HG03460 (cell line): Measurements from ENCODE around the gene TNK2.

Experiments used
- ATAC-seq: cut with Tn5 transposase; IDR thresholded peaks from one replicate; pipeline ENCODE4 v1.9.1; 2021; ENCODE audit not compliant: unreplicated experiment

Gene TNK2

DNA sequence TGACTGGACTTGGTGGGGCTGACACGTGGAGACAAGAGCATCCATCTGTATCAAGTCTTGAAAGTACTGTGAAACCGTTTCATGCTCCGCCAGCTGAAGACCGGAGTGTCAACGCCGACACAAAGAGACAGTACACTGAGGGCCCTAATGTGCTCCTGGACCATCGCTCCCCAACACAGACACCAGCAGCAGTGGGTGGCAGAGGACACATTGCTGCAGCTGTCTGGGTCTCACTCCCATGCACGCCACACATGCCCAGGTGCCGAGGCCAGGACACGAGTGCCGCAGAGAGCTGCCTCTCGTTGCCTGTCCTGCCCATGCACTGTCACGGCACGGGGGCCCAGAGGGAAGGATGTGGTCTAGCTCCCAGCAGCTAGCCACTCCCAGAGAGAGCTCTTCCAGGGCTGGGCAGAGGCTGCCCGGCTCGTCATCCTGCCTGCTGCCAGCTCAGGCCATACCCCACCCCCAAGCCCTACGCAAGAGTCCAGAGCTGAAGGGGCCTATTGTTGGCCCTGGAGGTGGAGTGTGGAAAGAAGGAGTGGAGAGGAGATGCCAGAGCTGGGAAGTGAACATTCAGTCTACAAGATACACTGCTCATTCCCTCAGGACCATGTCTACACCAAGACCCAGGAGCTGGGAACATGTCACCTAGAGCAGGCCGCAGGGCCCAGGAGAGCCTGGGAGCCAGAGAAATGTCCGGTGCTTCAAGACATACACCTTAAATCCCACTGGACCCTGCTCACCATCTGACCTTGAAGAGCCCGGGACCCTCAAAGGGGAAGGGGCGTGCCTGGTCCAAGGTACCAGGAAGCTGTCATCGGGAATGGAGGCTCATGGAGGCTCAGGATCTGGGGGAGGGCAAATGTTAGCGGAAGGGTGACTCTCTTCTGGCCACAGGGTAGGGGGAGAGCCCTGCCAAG, 7.7 kb downstream of the TNK2 start:
- ATAC-seq, result peak; percentile 62

DNA sequence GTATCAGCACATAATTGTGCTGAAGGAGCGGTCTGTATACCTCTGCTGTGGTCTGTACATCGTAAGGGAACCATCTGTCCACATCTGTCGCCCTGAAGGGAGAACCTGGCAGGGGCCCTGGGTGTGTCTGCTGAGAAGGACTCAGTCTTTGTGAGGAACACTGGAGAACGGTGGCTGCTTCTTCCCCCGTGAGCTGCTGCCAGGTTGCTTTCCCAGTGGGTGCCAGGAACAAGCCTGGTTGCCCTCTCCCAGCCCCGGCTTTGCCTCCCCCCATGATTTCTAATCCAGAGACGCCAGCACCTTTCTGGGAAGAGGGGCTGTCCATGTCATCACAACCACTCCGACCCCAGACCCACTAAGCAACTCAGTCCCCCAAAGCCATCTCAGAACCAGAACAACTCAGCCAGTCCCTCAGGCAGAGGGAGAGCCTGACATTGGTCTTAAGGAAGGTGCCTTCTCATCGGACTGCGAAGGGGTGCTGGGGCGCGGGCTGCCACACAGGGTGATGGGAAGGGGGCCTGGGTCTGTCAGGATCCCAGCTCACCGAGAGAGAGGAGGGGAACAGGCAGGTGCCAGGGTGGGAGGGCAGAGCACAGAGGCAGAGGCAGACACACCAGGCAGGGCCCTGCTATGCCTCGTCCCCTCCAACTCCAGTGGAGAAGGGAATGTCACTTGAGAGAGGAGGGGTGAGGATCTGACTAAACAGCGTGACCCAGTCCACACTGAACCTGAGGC, 8.5 kb downstream of the TNK2 start:
- ATAC-seq, result no peak

DNA sequence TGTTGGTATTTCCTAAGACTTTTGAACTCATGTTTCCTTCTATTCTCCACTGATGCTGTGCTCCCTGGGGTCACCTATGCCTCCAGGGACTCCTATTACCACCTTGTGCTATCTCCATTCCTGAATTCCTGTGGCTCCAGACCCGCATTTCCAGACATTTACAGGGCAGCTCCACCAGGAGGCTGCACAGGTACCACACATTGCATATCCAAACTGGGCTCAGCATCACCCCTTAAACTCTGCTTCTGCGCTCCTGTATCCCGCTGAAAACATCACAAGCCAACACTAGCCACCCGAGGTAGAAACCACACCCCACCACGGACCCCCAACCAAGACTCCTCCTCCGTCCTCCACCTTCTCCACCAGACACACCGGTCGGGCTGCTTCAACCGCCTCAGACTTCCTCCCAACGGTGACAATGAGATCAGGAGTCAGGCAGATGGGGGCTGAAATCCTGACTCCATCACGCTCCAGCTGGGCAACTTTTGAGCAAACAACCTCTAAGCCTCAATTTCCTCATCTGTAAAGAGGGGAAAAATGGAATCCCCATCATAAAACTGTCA, 10.4 kb downstream of the TNK2 start:
- ATAC-seq, result no peak

DNA sequence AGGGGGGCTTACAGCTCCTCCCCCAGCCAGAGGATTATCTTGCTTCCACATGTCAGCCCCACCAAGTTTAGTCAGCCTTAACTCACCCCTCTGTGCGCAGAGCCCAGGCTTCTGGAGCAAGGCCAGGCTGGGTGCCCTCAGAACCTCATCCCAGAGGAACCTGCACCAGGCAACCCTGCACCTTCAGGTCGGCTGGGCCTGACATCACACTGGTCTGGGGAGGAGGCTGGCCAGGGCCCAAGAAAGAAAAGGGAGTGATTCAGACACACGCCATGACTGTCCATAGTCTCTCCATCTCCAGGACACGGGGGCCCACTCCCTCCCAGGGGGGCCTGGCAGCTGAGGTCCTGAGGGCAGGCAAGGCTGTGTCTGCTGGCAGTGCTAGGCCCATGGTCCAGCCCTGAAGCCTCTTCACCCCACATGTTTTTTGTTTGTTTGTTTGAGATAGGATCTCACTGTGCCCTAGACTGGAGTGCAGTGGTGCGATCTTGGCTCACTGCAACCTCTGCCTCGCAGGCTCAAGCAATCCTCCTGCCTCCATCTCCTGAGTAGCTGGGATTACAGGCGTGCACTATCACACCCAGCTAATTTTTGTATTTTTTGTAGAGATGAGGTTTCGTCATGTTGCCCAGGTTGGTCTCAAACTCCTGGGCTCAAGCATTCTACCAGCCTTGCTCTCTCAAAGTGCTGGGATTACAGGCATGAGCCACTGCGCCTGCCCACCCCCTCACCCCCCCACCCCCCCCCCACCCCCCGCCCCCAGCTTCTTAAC, 11.1 kb downstream of the TNK2 start:
- no peak for ATAC-seq

DNA sequence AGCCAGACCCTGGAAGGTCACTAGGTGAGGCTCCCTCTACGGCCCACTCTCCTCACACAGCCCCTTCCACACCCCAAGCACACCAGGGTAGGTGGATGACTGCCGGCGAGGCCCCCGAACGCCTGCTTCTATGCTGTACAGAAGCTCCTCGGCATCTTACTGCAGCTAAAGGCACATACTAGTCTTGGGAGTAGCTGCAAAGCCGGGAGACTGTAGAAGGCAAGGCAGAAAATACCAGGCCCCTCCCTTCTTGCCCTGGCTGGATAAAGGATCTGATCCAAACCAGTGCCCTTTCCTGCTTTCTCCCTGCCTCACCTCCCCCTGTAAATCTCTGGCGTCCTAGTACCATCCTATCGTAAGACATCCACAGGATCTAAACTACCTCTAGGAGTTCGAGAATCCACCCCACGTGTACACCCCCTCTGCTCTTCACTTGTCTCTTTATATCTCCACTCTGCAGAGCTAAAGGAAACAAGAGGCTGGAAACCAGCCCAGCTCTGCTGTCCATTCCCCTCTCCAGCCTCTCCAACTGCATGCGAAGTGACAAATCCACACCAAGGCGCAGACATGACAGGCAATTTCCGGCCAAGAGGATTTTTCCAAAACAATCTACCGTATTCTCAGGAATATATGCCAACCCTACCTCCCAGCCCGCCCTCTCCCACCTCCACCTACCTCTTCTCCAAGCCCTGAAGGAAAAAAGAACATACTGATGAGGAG, 11.8 kb downstream of the TNK2 start:
- ATAC-seq, result peak; percentile 4

DNA sequence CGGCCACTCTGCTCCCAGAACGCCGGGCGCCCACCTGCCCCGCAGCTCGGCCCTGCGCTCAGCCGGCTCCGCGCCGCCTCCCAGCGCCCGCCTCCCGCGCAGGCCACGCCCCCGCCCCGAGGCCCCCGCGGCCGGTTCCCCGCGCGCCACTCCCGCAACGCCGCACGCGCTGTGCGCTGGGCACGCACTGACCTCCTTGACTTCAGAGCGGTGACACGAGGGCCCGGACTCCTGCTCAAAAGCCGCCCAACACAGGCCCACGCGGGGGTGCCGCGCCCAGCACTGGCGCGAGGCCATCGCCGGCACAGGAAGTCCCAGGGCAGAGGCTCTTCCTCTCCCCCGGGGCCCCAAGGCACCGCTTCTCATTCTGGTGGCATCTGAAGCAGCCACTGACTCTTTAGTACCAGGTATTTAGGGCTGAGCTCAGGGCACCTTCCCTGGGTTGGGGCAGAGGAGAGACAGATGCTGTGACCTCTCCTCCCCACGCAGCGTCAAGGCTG, 12.4 kb downstream of the TNK2 start:
- peak; percentile 35 for ATAC-seq

DNA sequence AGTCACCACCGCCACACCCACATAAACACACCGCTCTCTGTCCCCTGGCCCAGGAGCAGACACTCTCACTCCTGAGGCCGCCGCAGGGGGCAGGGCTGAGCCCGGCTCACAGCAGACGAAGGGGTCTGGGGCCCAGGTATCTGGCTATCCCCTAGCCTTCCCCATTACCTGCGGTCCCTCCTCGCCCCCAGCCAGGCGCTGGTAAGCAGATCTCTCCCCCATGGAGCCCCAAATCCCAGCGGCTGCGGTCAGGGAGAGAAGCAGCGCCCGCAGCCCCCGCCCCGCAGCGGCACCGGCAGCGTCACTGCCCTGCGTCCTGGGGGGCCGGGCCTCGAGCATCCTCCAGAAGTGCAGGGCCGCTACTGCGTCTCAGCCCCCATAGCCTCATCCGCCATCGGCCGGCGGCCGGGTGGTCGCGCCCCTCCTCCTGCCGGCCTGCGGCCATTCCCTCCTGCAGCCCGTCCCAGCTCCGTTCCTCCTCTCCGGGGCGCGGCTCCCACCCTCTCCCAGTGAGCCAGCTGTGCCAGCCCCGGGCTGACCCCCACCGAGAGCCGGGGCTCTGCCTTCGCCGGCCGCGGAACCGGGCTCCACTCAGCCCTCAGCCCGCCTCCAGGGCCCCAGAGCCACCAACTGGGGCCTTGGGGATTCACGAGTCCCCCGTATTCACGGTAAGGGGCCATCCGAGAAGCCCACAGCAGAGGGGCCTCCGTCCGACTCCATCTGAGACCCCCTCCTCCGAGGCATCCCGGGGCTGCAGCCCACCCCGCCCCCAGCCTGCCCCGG, 13.1 kb downstream of the TNK2 start:
- peak; percentile 29 for ATAC-seq

DNA sequence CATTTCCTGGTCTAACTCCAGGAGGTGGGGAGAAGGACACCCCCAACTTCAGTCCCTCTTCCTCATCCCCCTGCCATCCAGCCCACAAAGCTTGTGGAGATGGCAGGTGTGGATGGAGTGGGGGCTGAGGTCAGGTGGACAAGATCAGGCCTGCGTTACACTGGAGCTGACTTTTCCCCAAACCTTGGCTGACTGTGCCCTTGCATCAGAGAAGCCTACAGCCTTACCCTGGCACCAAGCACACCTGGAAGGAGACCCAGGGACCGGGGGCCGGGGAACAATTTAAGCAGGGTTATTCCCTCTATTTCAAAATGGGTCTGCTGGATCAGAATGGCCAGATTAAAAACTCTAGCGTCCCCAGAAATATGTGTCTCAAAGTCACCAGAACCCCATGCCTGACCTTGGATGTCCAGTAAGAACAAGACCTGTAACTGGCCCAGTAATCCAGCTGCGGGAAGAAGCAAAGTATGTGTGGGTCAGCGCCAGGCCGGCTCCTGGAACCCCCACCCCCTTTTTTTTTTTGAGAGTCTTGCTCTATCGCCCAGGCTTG, 14.4 kb downstream of the TNK2 start:
- no peak for ATAC-seq

DNA sequence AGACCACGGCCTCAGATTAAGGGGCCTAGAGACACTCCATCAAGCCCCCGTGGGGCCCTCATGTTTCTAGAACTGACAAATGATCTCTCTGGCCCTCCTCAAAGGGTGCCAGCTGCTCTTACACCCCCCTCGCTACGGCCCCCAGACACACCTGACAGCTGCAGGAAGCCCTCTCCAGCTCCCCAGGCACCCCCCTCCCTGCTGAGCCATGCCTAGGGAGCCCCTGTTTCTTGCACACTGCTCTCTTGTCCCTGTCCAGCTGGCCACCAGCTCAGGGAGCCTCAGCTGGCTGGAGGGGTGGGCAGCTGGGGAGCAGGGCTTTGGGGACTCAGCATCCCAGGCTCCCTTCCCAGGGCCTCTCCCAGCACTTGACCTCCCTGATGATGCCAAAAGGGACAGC, 14.8 kb downstream of the TNK2 start:
- no peak for ATAC-seq

DNA sequence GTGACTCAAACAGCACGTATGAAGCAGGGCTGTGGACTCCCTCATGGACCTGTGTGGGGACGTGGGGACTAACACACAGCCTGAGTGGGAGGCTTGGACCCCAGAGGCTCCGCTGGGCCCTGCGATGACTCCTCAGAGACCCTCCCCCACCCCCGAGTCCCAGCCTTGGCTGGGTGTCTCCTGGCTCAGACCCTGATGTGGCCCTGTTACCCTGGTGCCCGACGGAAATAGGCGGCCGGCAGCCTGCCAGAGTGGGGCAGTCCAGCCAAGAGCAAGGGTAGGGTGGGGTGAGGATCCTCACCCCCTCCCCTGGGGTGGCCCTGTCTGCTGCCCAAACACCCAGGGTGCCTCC, 15.3 kb downstream of the TNK2 start:
- ATAC-seq, result no peak

DNA sequence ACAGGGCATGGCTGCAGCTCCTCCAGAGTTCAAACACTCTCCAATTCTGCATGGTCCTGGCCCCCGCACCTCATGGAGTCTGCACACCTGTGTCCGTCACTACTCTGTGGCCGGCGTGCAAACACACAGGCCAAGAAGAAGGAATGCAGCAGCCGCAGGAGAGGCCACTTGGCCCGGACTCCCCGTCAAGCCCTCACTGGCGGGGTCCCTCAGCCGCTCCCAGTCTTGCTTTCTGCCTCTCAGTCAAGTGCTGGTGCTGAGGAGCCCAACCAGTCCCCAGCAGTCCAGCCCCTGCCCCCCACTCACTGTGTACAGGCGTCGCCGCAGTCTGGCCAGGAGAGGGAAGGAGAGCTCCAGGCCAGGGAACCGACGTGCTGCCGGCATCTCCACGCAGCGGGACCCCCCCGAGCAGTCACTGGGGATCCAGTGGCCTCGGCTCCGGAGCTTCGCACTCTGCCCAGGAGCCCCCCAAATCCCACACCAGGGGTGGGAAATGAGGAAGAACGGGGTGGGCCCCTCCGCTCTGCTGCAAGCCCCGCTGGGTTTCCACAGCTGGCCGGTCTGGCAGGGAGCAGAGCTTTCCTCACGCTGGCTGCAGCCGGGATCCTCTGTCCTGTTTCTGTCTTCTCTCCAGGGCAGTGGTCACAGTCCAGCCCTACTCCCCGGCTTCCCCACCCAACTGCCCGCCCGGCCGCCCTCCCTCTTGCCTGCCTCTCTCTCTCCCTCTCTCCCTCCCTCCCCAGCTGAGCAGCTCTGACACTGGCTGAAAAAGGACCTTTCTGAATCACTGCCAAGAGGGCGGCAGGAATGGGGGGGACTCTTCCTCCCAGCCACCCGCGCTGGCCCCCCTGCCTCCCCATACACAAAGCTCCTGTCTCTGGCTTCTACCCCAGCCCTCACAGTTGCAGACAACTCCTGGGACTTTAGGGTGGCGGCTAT, 16.0 kb downstream of the TNK2 start:
- ATAC-seq, result no peak

DNA sequence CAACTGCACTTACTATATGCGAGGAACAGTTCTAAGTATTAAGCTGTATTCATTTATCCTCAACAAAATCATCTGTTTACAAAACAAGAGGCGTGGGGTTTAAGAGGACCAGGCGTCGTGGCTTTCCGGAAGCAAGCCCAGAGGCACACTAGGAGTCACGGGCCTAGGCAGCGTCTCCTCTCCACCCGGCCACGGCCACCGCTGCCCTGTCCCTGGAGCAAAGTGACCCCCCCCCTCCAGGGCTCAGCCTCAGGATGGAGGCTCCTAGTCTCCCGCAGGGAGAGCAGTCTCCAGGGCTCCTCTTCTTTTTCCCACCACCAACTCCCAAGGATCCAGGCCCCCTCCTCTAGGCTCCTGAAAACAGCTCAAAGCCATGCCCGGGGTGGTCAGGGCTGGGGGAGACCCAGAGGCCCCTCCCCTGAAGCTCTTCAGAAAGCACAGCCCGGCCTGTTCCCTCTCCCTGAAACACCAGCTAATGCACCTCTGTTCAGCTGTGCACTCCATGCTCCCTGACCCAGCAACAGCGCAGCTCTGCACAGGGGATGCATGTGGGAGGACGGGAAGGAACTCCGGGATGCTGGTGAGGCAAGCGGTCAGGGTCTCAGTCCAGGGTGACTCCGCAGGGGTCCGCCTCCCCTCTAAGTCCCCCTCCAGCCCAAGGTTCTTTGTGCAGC, 16.8 kb downstream of the TNK2 start:
- ATAC-seq, result no peak

DNA sequence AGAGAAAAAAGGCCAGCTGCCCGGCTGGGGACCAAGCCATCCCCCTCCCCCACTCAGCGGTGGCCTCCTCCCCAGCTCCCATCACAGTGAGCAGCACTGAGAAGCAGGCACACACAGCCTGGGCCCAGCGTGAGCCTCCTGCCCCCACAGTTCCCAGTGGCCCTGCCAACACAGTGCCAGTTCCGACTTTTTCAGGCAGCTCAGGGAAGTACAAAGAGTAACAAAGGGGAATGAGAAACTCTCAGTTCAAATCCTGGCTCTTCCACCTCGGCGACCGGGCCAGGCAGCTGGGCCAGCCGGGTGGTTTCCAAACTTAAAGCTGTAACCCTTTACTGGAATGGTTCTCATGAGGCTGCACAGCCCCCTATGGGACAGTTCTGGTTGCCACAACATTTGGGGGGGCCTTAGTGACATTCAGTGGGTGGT, 18.5 kb downstream of the TNK2 start:
- ATAC-seq, result no peak

DNA sequence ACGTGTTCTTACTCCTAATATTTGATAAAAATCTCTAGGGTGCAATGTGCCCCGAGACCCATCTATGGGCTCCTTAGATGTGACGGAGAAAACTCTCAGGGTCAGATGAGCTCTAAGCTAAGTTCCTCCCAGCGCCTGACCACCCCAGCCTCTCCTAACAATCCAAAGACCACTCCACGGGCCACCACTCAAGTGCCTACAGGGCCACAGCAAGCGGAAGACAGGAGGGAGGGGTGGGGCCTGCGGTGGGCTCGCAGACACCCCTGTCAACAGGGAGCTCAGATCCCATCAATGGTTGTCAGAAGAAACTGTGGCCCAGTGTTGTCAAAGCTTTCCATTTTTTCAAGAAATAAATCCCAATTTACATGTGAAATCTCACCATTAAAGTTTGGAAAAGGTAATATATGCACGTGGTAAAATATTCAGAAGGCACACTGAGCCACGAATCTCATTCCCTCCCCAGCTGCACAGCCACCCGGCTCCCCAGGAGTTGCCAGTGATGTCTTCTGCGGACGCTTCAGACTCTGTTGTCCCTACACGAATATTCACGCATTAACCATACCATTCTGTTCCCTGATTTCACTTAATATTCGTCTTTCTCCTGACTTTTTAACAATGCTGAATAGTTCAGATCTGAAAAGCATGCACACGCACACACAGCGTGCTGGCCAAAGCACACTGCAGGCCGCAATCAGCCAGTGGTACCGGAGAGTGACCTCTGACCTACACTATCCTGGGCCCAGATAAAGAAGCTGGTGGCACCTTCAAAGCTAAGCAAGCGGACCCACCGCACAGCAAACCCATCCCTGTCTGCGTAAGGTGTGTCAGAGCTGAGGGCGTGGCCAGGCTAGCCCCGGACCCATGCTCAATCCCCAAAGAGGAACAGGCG, 19.1 kb downstream of the TNK2 start:
- ATAC-seq, result no peak

DNA sequence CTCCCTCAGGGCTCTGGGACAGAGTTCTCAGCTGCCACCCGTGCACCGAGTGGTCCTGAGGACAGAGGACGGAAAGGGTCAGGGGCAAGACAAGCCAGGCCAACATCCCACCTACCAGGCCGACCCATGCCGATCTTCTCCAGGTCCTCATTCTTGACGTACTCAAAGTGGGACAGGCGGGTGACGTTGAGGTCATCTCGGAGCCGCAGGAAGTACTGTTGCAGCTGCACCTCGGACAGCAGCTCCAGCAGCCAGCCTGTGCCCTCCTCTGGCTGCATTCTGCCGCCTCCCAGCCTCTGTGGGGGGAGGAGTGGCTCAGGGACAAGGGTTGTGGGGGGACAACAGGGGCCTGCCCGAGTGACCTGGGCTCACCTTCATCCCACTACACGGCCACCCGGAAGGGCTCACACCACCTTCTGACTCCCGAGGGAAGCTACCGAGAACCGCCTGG, 20.0 kb downstream of the TNK2 start:
- no peak for ATAC-seq

DNA sequence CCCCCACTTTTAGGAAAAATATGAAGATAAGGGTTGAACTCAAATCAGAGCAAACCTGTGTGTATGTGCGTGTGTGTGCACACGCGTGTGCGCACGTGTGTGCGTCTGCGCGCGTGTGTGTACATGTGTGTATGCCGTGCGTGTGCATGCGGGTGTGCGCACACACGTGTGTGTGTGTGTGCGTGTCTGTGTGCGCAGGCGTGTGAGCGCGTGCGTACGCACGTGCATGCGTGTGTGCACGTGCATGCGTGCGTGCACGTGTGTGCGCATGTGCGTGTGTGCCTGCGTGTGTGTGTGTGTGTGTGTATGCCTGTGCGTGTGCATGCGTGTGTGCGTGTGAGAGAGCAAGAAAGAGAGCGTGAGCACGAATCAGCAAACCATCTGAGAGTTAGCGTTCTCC, 20.7 kb downstream of the TNK2 start:
- no peak for ATAC-seq
